Left lung (tissue), 10 donors: ENCODE data around the gene DEK. TPM values are rescaled to one million over a fixed set of nuclear protein-coding genes. Genes with fewer than 3 reads are reported as not detected.

ENCODE experiments used
- ATAC-seq: fragments of 200-7000 bp; cut with Tn5 transposase; one replicate; pipeline ENCODE4 v1.9.1; 2020; ENCODE audit warnings: moderate library complexity
- DNase-seq, 4 donors: peaks; one replicate each; pipeline ENCODE4 v3.0.0-alpha.2; 2013 to 2020
- H3K27ac ChIP-seq, 2 donors: fragments of 200-600 bp; sonication (generic) in 1 of 2; one replicate each; pipeline versions ENCODE4 v1.5.0 to v1.8.0; 2020 to 2021
- H3K27me3 ChIP-seq, 2 donors: fragments of 200-600 bp; sonication (generic) in 1 of 2; one replicate each; pipeline versions ENCODE4 v1.5.0 to v1.8.0; 2020 to 2021
- H3K36me3 ChIP-seq, 2 donors: fragments of 200-600 bp; sonication (generic) in 1 of 2; one replicate each; pipeline versions ENCODE4 v1.5.0 to v1.8.0; 2020 to 2021
- H3K4me1 ChIP-seq, 2 donors: fragments of 200-600 bp; one replicate each; pipeline ENCODE4 v1.8.0; 2021
- H3K4me3 ChIP-seq, 2 donors: fragments of 200-600 bp; sonication (generic) in 1 of 2; one replicate each; pipeline versions ENCODE4 v1.5.0 to v1.8.0; 2020 to 2021; ENCODE audit warnings: mild to moderate bottlenecking in 1 of 2
- H3K9me3 ChIP-seq, 2 donors: fragments of 200-600 bp; sonication (generic) in 1 of 2; one replicate each; pipeline versions ENCODE4 v1.5.0 to v1.8.0; 2020 to 2021
- CTCF ChIP-seq, 2 donors: fragments of 200-600 bp; sonication (generic) in 1 of 2; IDR thresholded peaks; one replicate each; pipeline versions ENCODE4 v1.5.0 to v1.8.0; 2021; ENCODE audit warnings: antibody characterized with exemption in 2 of 2
- intact Hi-C, 2 donors: fragments of 100-400 bp; cut with DNase I; formaldehyde crosslinking; loops; one replicate each; pipeline versions ENCODE4 v1.11.2 to v1.14.2; 2022
- polyA plus RNA-seq, 6 donors: library from polyadenylated mRNA; unstranded; fragments of 120-200 nt; gene quantifications; one replicate each; pipeline ENCODE4 v1.2.1, GENCODE V29; 2013; ENCODE audit not compliant: insufficient read length in 6 of 6
- total RNA-seq, 2 donors: library from RNA; stranded (reverse); fragmentation: NEBNext Ultra II Directional; extraction: Animal tissue kit (Norgen Biotek cat#: 25700); gene quantifications; one replicate each; pipeline ENCODE4 v1.2.1, GENCODE V29; 2021
- donor health status: DM: no; HTN: yes; CAD: no.
- donor health status: DM: no; HTN: no; CAD: no.

The DEK gene
- total and polyA plus RNA-seq, 8 donors, result 60.7 to 196 (median 167) TPM

GRCh38 chr6:18266523-18266912 lies 2.2 kb upstream of the DEK start:
- peaks cover 0 to 2% of the 10 kb centered on the region in 2 donors for H3K9me3 ChIP-seq
- no peaks in the 10 kb centered on the region for H3K36me3 ChIP-seq
- TF ChIP-seq CTCF (IDR thresholded peaks at IDR 0.05), result no peak
- no peak overlapping the region for H3K4me3 ChIP-seq
- intact Hi-C loops, result no loop called here
- DNase-seq (no peak), ATAC-seq (no peak)
- H3K4me1 ChIP-seq, result peaks cover 0 to 30% of the 10 kb centered on the region in 2 donors
- H3K27ac ChIP-seq, result no peak overlapping the region
- no peaks in the 10 kb centered on the region for H3K27me3 ChIP-seq

- Histone ChIP-seq H3K4me1 (peaks cover 0 to 36% of the 10 kb centered on the region in 2 donors), H3K36me3 (no peaks in the 10 kb centered on the region), H3K9me3 (peaks cover 0 to 2% of the 10 kb centered on the region in 2 donors), H3K27ac (no peak overlapping the region), H3K27me3 (no peaks in the 10 kb centered on the region), H3K4me3 (no peak overlapping the region)
- ATAC-seq (no peak), DNase-seq (no peak)
- intact Hi-C loops, result no loop called here
- no peak for TF ChIP-seq CTCF (IDR thresholded peaks at IDR 0.05)
These were observed 1.6 kb upstream of the DEK start for GRCh38 chr6:18265787-18266522.

GRCh38 chr6:18264923-18265377 lies 620 bp upstream of the DEK start:
- TF ChIP-seq CTCF (IDR thresholded peaks at IDR 0.05), result no peak
- H3K9me3 ChIP-seq, result peaks cover 0 to 2% of the 10 kb centered on the region in 2 donors
- intact Hi-C loops, result no loop called here
- H3K4me1 ChIP-seq, result peaks cover 3 to 46% of the 10 kb centered on the region in 2 donors
- peak overlapping the region; percentile 93 to 96 for H3K27ac ChIP-seq
- peak overlapping the region; percentile 94 to 96 for H3K4me3 ChIP-seq
- ATAC-seq (no peak), DNase-seq (no peak)
- H3K36me3 ChIP-seq, result no peaks in the 10 kb centered on the region
- H3K27me3 ChIP-seq, result no peaks in the 10 kb centered on the region

- Histone ChIP-seq H3K4me3 (peak overlapping the region; percentile 94 to 96), H3K36me3 (no peaks in the 10 kb centered on the region), H3K27me3 (no peaks in the 10 kb centered on the region), H3K9me3 (peaks cover 0 to 2% of the 10 kb centered on the region in 2 donors), H3K4me1 (peaks cover 9 to 53% of the 10 kb centered on the region in 2 donors), H3K27ac (peak overlapping the region; percentile 93 to 96)
- intact Hi-C loops, result no loop called here
- peak; percentile 18 to 90 (median 42) for DNase-seq
- TF ChIP-seq CTCF (IDR thresholded peaks at IDR 0.05), result no peak
- ATAC-seq, result peak; percentile 13
These were observed 712 bp downstream of the DEK start for GRCh38 chr6:18263418-18264218.
